GM20000 (cell line): Measurements from ENCODE around the gene PEX11G.
"Not testable (repeated sequence)": the region's sequence is repeated elsewhere in the genome, so short reads cannot be mapped to it uniquely, and the experiment has no call there.

ENCODE experiments used
- DNase-seq: peaks from one replicate; pipeline ENCODE4 v3.0.0; 2012; ENCODE audit warnings: low spot score
- TF ChIP-seq, protein P1 (sequence below): IDR thresholded peaks from 2 replicates; pipeline ENCODE4 v1.5.1; 2012; ENCODE audit warnings: mild to moderate bottlenecking, control low read depth; ENCODE audit errors: extremely low read depth, missing control alignments

The PEX11G gene

DNA sequence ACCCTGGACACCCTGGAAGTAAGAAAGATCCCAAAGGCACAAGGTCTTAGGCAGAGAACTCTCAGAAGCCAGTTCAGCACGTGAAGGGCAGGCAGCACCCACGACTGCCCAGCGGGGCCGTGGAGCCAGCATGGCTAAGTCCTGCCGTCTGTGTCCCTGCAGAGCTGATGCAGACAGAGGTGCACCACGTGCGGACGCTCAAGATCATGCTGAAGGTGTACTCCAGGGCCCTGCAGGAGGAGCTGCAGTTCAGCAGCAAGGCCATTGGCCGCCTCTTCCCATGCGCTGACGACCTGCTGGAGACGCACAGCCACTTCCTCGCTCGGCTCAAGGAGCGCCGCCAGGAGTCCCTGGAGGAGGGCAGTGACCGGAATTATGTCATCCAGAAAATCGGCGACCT is 44.8 kb downstream of the PEX11G start:
- DNase-seq, result no peak
- TF ChIP-seq, protein P1, sequence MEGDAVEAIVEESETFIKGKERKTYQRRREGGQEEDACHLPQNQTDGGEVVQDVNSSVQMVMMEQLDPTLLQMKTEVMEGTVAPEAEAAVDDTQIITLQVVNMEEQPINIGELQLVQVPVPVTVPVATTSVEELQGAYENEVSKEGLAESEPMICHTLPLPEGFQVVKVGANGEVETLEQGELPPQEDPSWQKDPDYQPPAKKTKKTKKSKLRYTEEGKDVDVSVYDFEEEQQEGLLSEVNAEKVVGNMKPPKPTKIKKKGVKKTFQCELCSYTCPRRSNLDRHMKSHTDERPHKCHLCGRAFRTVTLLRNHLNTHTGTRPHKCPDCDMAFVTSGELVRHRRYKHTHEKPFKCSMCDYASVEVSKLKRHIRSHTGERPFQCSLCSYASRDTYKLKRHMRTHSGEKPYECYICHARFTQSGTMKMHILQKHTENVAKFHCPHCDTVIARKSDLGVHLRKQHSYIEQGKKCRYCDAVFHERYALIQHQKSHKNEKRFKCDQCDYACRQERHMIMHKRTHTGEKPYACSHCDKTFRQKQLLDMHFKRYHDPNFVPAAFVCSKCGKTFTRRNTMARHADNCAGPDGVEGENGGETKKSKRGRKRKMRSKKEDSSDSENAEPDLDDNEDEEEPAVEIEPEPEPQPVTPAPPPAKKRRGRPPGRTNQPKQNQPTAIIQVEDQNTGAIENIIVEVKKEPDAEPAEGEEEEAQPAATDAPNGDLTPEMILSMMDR, result no peak

DNA sequence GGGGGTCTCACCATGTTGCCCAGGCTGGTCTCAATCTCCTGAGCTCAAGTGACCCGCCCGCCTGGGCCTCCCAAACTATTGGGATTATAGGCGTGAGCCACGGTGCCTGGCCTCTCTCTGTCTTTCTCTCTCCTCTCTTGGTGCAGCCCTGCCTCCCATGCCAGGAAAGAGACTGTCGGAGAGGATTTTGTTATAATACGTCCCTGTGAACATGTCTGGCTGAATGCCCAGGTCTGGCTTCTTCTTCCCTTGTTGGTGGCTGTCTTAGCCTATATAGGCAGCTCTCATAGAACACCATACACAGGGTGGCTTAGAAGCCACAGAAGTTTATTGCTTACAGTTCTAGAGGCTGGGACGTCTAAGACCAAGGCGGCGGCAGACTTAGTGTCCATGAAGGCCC is 46.4 kb downstream of the PEX11G start:
- TF ChIP-seq, protein P1, result no peak
- no peak for DNase-seq

DNA sequence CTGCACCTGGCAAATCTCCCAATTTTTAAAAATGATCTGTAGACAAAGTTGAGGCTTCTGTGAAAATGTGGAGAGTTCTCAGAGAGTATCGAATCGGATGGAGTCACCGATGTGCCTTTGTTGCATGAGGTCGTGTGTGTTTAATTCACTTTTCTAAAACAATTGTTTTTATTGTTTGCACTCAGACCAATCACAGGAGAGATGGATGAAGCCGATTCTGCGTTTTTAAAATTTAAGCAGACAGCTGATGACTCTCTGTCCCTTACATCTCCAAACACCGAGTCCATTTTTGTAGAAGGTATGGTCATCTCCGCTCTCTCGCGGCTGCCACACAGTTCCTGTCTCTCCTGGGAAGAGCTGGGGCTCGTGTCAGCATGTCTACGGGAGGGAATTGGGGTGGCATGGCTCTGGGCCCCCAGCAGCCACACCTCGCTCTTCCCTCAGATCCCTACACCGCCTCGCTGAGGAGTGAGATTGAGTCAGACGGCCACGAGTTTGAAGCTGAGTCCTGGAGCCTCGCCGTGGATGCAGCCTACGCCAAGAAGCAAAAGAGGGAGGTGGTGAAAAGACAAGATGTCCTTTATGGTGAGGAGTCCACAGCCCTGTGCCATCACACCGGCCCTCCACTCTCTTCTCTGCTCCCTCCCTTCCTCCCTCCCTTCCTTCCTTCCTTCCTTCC is 47.2 kb downstream of the PEX11G start:
- TF ChIP-seq, protein P1, result no peak
- DNase-seq, result no peak

DNA sequence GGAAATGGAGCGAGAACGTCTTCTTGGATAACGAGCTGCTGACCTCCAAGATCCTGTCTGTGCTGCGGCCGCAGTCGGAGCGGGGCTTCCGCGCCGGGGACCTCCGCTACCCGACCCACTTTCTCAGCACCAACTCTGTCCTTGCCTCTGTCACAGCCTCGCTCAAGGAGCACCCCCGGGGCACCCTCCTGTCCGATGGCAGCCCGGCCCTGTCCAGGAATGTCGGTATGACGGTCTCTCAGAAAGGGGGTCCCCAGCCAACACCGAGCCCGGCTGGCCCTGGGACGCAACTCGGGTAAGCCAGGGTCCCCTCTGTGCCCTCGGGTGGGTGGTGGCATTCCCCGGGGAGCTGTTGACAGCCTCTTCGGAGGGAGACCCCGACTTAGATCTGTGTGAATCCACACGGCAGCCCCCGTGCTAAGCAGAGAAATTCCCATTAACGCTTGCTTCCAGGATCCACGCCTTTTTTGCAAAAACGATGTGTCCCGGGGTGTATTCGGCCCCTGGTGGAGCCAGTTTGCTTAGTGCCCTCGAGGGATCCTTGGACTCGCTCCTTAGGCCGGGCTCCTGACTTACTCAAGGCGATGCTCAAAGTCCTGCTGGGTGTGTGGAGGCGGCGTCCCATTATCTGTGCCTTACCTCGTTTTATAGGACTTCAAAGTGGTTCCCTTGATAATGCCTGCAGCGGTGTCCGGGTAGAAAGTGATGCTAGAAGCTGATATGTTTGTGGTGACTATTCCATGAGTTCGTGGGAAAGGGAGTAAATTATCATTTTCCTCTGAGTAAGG is 48.5 kb downstream of the PEX11G start:
- no peak for DNase-seq
- TF ChIP-seq, protein P1, result no peak

DNA sequence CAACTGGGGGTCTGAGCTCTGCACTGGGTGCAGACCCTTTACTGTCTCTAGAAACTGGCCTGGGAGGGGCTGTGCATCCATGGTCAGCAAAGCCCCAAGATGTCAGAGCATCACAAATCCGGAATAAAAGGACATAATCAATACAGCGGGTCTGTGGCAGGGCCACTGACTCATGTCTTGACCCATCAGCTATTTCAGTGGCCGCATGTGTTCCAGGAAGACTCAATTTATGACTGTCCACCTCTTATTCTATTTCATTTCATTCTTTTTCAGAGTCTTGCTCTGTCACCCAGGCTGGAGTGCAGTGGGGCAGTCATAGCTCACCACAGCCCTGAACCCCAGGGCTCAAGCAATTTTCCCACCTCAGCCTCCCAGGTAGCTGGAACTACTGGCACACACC is 53.2 kb downstream of the PEX11G start:
- TF ChIP-seq, protein P1, result no peak
- DNase-seq, result no peak

DNA sequence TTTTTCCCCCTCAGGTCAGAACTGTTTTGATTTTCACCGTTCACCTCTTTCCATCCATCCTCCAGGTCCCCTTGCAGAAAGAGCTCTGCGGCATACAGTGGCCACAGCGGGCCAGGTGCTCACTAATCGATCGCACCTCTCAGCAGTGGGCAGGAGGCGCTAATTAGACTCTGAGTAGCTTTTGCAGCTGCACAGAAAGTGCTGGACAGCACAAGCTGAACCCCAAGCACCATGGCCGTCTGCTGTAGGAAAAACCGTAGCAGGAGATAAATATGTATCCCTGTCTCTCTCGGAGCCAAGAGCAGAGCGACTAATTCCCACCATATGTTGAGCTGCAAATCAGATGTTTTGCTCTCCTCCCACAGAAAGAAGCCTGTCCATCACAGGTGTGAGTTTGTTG is 54.4 kb downstream of the PEX11G start:
- TF ChIP-seq, protein P1, result no peak
- no peak for DNase-seq

DNA sequence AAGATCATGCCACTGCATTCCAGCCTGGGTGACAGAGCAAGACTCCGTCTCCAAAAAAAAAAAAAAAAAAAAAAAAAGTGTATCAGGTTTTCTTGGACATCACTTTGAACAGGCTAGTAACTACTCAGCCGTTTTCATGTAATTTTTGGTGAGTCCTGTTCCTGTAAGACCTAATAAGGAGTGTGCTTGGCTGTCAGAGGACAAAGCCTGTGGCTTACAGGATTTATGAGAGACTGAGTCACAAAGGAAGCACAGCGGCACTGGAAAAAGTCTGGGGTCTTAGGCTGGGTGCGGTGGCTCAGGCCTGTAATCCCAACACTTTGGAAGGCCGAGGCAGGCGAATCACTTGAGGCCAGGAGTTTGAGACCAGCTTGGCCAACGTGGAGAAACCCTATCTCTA is 55.4 kb downstream of the PEX11G start:
- DNase-seq, result not testable (repeated sequence)
